ENCODE measurements around the gene NXN.

DNA sequence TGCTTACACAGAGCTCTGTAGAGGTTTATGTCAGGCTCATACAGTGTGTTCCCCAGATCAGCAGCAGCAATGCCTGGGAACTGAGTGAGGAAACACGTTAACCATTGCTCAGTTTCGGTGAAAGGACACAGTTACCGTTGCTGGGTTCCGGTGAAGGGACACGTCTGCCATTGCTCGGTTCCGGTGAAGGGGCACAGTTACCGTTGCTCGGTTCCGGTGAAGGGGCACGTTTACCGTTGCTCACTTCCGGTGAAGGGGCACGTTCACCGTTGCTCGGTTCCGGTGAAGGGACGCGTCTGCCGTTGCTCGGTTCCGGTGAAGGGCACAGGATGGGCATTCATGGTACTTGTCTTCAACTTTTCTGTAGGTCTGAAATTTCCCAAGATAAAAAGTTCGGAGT lies 115.7 kb downstream of the NXN start:
- TF ChIP-seq, protein P1, sequence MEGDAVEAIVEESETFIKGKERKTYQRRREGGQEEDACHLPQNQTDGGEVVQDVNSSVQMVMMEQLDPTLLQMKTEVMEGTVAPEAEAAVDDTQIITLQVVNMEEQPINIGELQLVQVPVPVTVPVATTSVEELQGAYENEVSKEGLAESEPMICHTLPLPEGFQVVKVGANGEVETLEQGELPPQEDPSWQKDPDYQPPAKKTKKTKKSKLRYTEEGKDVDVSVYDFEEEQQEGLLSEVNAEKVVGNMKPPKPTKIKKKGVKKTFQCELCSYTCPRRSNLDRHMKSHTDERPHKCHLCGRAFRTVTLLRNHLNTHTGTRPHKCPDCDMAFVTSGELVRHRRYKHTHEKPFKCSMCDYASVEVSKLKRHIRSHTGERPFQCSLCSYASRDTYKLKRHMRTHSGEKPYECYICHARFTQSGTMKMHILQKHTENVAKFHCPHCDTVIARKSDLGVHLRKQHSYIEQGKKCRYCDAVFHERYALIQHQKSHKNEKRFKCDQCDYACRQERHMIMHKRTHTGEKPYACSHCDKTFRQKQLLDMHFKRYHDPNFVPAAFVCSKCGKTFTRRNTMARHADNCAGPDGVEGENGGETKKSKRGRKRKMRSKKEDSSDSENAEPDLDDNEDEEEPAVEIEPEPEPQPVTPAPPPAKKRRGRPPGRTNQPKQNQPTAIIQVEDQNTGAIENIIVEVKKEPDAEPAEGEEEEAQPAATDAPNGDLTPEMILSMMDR (conservative IDR thresholded peaks at IDR 0.05; ENCODE audit: low read depth, low read length), result no peak
- no peak for TF ChIP-seq EZH2 (IDR thresholded peaks at IDR 0.05; ENCODE audit: borderline replicate concordance, low read depth, low read length, poor library complexity, severe bottlenecking)

Measured in A673 (cell line).